Common myeloid progenitor, CD34-positive (primary cell): ENCODE results near the gene SGCG.

ENCODE experiments used
- CTCF ChIA-PET: fragments of 350-600 bp; sonication (Branson Sonifier 250); formaldehyde crosslinking; loops from one replicate; lab custom pipeline; 2021; ENCODE audit warnings: antibody characterized with exemption; lab: Charles Lee
- POLR2A ChIA-PET: fragments of 350-600 bp; sonication (Branson Sonifier 250); formaldehyde crosslinking; loops from one replicate; lab custom pipeline; 2021; ENCODE audit warnings: antibody characterized with exemption; lab: Charles Lee
- DNase-seq, 3 donors: peaks; one replicate each; pipeline versions ENCODE4 v3.0.0 to v3.0.0-alpha.2; 2013
- H3K27ac ChIP-seq, 2 experiments: 1 replicate in 1 of 2; 2 replicates in 1 of 2; pipeline ENCODE4 v1.7.0; 2013; ENCODE audit warnings: inconsistent platforms in 2 of 2, low read length in 2 of 2, mild to moderate bottlenecking in 2 of 2, low read depth in 1 of 2, moderate library complexity in 1 of 2; ENCODE audit not compliant: severe bottlenecking in 2 of 2, insufficient read depth in 1 of 2, poor library complexity in 1 of 2
- H3K27me3 ChIP-seq, 5 experiments: replicated peaks in 2 of 5; 1 replicate in 3 of 5; 2 replicates in 2 of 5; pipeline versions ENCODE4 v1.6.1 to v1.7.0; 2013; ENCODE audit warnings: low read length in 4 of 5, mild to moderate bottlenecking in 2 of 5, moderate library complexity in 2 of 5, inconsistent platforms in 1 of 5; ENCODE audit not compliant: insufficient read depth in 5 of 5, control insufficient read depth in 4 of 5
- H3K36me3 ChIP-seq, 4 experiments: 1 replicate in 2 of 4; 2 replicates in 2 of 4; pipeline versions ENCODE4 v1.6.1 to v1.7.0; 2013; ENCODE audit warnings: low read length in 3 of 4, control low read depth in 1 of 4, mild to moderate bottlenecking in 1 of 4; ENCODE audit not compliant: control insufficient read depth in 4 of 4, insufficient read depth in 4 of 4
- H3K4me1 ChIP-seq, 4 experiments: 1 replicate in 3 of 4; 2 replicates in 1 of 4; pipeline versions ENCODE4 v1.6.1 to v1.7.1; 2013; ENCODE audit warnings: low read length in 3 of 4, mild to moderate bottlenecking in 3 of 4, control low read depth in 1 of 4, inconsistent platforms in 1 of 4, moderate library complexity in 1 of 4; ENCODE audit not compliant: control insufficient read depth in 4 of 4, insufficient read depth in 4 of 4; ENCODE audit errors: control extremely low read depth in 1 of 4
- H3K4me3 ChIP-seq, 7 experiments: 1 replicate in 4 of 7; 2 replicates in 3 of 7; pipeline versions ENCODE4 v1.5.1 to v1.7.0; 2013; ENCODE audit warnings: mild to moderate bottlenecking in 7 of 7, low read length in 6 of 7, moderate library complexity in 6 of 7, inconsistent platforms in 2 of 7, low read depth in 2 of 7, control low read depth in 1 of 7; ENCODE audit not compliant: insufficient read depth in 4 of 7, control insufficient read depth in 1 of 7; ENCODE audit errors: extremely low read depth in 1 of 7
- H3K9me3 ChIP-seq, 5 experiments: 1 replicate in 4 of 5; 2 replicates in 1 of 5; pipeline versions ENCODE4 v1.6.1 to v1.7.1; 2013; ENCODE audit warnings: low read length in 4 of 5, mild to moderate bottlenecking in 2 of 5, inconsistent platforms in 1 of 5, low read depth in 1 of 5, moderate library complexity in 1 of 5; ENCODE audit not compliant: control insufficient read depth in 4 of 5, insufficient read depth in 2 of 5; ENCODE audit errors: control extremely low read depth in 1 of 5
- WGBS: methylation state at CpG from one replicate; pipeline ENCODE4 v1.1.5; 2013; ENCODE audit not compliant: insufficient coverage; 5-methylcytosine and 5-hydroxymethylcytosine counted together

SGCG gene

GRCh38 chr13:23322353-23323336 is 141.9 kb downstream of the SGCG start:
- POLR2A ChIA-PET = interaction anchor here (0.6 kb wide), 1 partner anchor 950 kb away, joined by 3 read pairs; no protein-coding TSS in a partner anchor
- Histone ChIP-seq H3K36me3 (no peaks in the 10 kb centered on the region), H3K4me1 (peaks cover 0 to 14% (median 10%) of the 10 kb centered on the region in 4 experiments), H3K27ac (no peak overlapping the region), H3K9me3 (no peaks in the 10 kb centered on the region), H3K4me3 (no peak overlapping the region), H3K27me3 (no peaks in the 10 kb centered on the region)
- WGBS = 98% methylated on average over 9 of the region's 19 CpGs
- DNase-seq = no peak
- CTCF ChIA-PET = interaction anchor here (0.6 kb wide), 1 partner anchor 239 kb away, joined by 3 read pairs; no protein-coding TSS in a partner anchor

GRCh38 chr13:23323946-23324709 is 143.3 kb downstream of the SGCG start:
- POLR2A ChIA-PET = no interaction called here
- Histone ChIP-seq H3K4me3 (no peak overlapping the region), H3K27me3 (no peaks in the 10 kb centered on the region), H3K36me3 (no peaks in the 10 kb centered on the region), H3K9me3 (no peaks in the 10 kb centered on the region), H3K4me1 (peaks cover 0 to 11% (median 6%) of the 10 kb centered on the region in 4 experiments), H3K27ac (no peak overlapping the region)
- CTCF ChIA-PET = no interaction called here
- DNase-seq = no peak
- 77% methylated on average over 15 of the region's 17 CpGs for WGBS

- ChIA-PET CTCF (no interaction called here), POLR2A (no interaction called here)
- H3K9me3 ChIP-seq = no peaks in the 10 kb centered on the region
- H3K4me3 ChIP-seq = no peak overlapping the region
- H3K36me3 ChIP-seq = no peaks in the 10 kb centered on the region
- peaks cover 0 to under 1% (median 0%) of the 10 kb centered on the region in 4 experiments for H3K4me1 ChIP-seq
- no peak for DNase-seq
- 89% methylated on average over 1 of the region's 2 CpGs for WGBS
- H3K27me3 ChIP-seq = no peaks in the 10 kb centered on the region
- H3K27ac ChIP-seq = no peak overlapping the region
Observed at GRCh38 chr13:23325191-23325590, 144.4 kb downstream of the SGCG start.

- ChIA-PET CTCF (no interaction called here), POLR2A (no interaction called here)
- peaks cover 0 to 17% (median 5%) of the 10 kb centered on the region in 5 experiments for H3K9me3 ChIP-seq
- no peaks in the 10 kb centered on the region for H3K4me1 ChIP-seq
- H3K27ac ChIP-seq = no peak overlapping the region
- no peak for DNase-seq
- peaks cover 2 to 24% (median 9%) of the 10 kb centered on the region in 4 experiments for H3K36me3 ChIP-seq
- H3K27me3 ChIP-seq = no peaks in the 10 kb centered on the region
- no peak overlapping the region for H3K4me3 ChIP-seq
- WGBS = 100% methylated on average over 4 of the region's 6 CpGs
Observed at GRCh38 chr13:23330356-23330755, 149.6 kb downstream of the SGCG start.

- Histone ChIP-seq H3K36me3 (peaks cover 9 to 55% (median 36%) of the 10 kb centered on the region in 4 experiments), H3K4me1 (no peaks in the 10 kb centered on the region), H3K4me3 (no peak overlapping the region), H3K9me3 (peaks cover 8 to 57% (median 17%) of the 10 kb centered on the region in 5 experiments), H3K27ac (no peak overlapping the region), H3K27me3 (no peaks in the 10 kb centered on the region)
- no peak for DNase-seq
- POLR2A ChIA-PET = no interaction called here
- WGBS = 100% methylated on average over 1 of the region's 1 CpG
- CTCF ChIA-PET = no interaction called here
Observed at GRCh38 chr13:23339225-23339624, 158.4 kb downstream of the SGCG start.

- DNase-seq = no peak
- Histone ChIP-seq H3K4me1 (no peaks in the 10 kb centered on the region), H3K4me3 (no peak overlapping the region), H3K9me3 (peaks cover 0 to 22% (median 8%) of the 10 kb centered on the region in 5 experiments), H3K27me3 (no peaks in the 10 kb centered on the region), H3K27ac (no peak overlapping the region), H3K36me3 (peaks cover 18 to 82% (median 59%) of the 10 kb centered on the region in 4 experiments)
- POLR2A ChIA-PET = no interaction called here
- CTCF ChIA-PET = no interaction called here
- WGBS = 91% methylated on average over 3 of the region's 4 CpGs
Observed at GRCh38 chr13:23344931-23345595, 164.3 kb downstream of the SGCG start.
